Measurements from ENCODE around the gene FOXR2. TPM values are rescaled to one million over a fixed set of nuclear protein-coding genes. Genes with fewer than 3 reads are reported as not detected.

FOXR2 gene
- total and polyA plus RNA-seq, 2 of the 4 experiments (the other 2 are of a cell fraction), result not detected

DNA sequence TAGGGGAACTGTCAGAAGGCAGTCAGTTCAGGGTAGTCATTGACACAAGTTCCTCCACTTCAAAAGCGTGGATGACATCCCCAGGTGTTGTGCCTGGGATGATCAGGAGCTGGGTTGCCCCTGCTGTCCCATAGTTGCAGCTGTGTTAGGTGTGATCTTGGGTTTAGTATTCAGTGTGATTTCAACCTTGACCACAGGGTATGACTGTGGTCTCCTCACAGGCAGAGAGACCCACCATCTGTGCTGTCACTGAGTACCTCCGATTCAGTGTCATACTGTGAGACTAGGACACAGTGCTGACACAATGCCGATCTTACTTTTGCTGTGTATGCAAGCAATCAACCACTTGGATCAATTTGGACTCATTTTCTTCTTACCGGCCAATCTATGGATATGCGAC, 25.2 kb downstream of the FOXR2 start:
- no peak for TF ChIP-seq MXI1 (IDR thresholded peaks at IDR 0.05; ENCODE audit: borderline replicate concordance, low read depth, low read length)
- TF ChIP-seq, protein P1, sequence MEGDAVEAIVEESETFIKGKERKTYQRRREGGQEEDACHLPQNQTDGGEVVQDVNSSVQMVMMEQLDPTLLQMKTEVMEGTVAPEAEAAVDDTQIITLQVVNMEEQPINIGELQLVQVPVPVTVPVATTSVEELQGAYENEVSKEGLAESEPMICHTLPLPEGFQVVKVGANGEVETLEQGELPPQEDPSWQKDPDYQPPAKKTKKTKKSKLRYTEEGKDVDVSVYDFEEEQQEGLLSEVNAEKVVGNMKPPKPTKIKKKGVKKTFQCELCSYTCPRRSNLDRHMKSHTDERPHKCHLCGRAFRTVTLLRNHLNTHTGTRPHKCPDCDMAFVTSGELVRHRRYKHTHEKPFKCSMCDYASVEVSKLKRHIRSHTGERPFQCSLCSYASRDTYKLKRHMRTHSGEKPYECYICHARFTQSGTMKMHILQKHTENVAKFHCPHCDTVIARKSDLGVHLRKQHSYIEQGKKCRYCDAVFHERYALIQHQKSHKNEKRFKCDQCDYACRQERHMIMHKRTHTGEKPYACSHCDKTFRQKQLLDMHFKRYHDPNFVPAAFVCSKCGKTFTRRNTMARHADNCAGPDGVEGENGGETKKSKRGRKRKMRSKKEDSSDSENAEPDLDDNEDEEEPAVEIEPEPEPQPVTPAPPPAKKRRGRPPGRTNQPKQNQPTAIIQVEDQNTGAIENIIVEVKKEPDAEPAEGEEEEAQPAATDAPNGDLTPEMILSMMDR (conservative IDR thresholded peaks at IDR 0.05; ENCODE audit: low read depth, low read length), result no peak
- TF ChIP-seq, protein P2, sequence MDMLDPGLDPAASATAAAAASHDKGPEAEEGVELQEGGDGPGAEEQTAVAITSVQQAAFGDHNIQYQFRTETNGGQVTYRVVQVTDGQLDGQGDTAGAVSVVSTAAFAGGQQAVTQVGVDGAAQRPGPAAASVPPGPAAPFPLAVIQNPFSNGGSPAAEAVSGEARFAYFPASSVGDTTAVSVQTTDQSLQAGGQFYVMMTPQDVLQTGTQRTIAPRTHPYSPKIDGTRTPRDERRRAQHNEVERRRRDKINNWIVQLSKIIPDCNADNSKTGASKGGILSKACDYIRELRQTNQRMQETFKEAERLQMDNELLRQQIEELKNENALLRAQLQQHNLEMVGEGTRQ (IDR thresholded peaks at IDR 0.05; ENCODE audit: low read depth, low read length), result no peak

More for the DNA sequence above, 25.2 kb downstream of the FOXR2 start:
- no peaks in the 10 kb centered on the region for H3K79me1 ChIP-seq (ENCODE audit: low read depth in 1 of 2, low read length in 2 of 2)
- no peak overlapping the region for H2BK15ac ChIP-seq (ENCODE audit: low read depth, low read length)
- no peak for DNase-seq
- POLR2A ChIA-PET (ENCODE audit: unreplicated experiment), result no interaction called here
- no peak overlapping the region for H2AFZ ChIP-seq (replicated peaks; ENCODE audit: low read length, poor library complexity)
- no peaks in the 10 kb centered on the region for H3K9me3 ChIP-seq (ENCODE audit: control insufficient read depth, insufficient read depth, low read length)
- H4K20me1 ChIP-seq (ENCODE audit: insufficient read depth, low read length), result no peaks in the 10 kb centered on the region
- no peak overlapping the region for H2BK120ac ChIP-seq (ENCODE audit: low read depth, low read length)
- H3K56ac ChIP-seq (ENCODE audit: extremely low read depth, insufficient read depth, low read length), result no peak overlapping the region
- H2BK20ac ChIP-seq (ENCODE audit: low read depth, low read length), result no peak overlapping the region
- dilution Hi-C loops (cut with HindIII; ENCODE audit: low sequenced_read_pairs, unreplicated experiment) (no loop called here), intact Hi-C loops (cut with micrococcal nuclease) (no loop called here), in situ Hi-C loops (cut with MboI; ENCODE audit: low sequenced_read_pairs) (no loop called here)
- no peak overlapping the region for H3K9ac ChIP-seq (ENCODE audit: low read depth, low read length)
- H3K27me3 ChIP-seq (ENCODE audit: control insufficient read depth, insufficient read depth, low read length), result no peaks in the 10 kb centered on the region
- no TSS peak for BruUV-seq (replicated peaks)
- H2AK9ac ChIP-seq (replicated peaks; ENCODE audit: low read depth, low read length, poor library complexity), result no peak overlapping the region
- no peak overlapping the region for H4K8ac ChIP-seq (ENCODE audit: low read depth in 2 of 2, low read length in 2 of 2)
- no peak overlapping the region for H4K5ac ChIP-seq (ENCODE audit: low read depth, low read length)
- H3K18ac ChIP-seq (ENCODE audit: low read depth, low read length), result no peak overlapping the region
- ATAC-seq (ENCODE audit: low read depth), result no peak
- no peak overlapping the region for H3K14ac ChIP-seq (replicated peaks; ENCODE audit: low read depth, low read length)
- no peak overlapping the region for H3K23ac ChIP-seq (ENCODE audit: low read depth, low read length)
- no peak overlapping the region for H2BK5ac ChIP-seq (ENCODE audit: low read depth, low read length, poor library complexity, severe bottlenecking)
- H3K4me1 ChIP-seq (ENCODE audit: control insufficient read depth, insufficient read depth, low read length), result no peaks in the 10 kb centered on the region
- no peaks in the 10 kb centered on the region for H3K9me1 ChIP-seq (ENCODE audit: insufficient read depth, low read length)
- no peak overlapping the region for H3K4me3 ChIP-seq (ENCODE audit: insufficient read depth, low read depth, low read length)
- H4K91ac ChIP-seq (ENCODE audit: insufficient read depth, low read depth, low read length), result no peak overlapping the region
- no peak overlapping the region for H3K4me2 ChIP-seq (ENCODE audit: low read depth, low read length)
- no peaks in the 10 kb centered on the region for H3K36me3 ChIP-seq (ENCODE audit: control insufficient read depth, insufficient read depth, low read length)
- CTCF ChIA-PET, result no interaction called here
- H3K27ac ChIP-seq (ENCODE audit: insufficient read depth, low read length), result no peak overlapping the region
- no peak overlapping the region for H3K4ac ChIP-seq (ENCODE audit: low read depth, low read length)
- 89% methylated on average over 3 of the region's 5 CpGs; no CpG with 5 or more reads in 1 of the 2 experiments for WGBS, 2 experiments (ENCODE audit: extremely low coverage in 2 of 2, insufficient read length in 1 of 2)
- no peak overlapping the region for H2AK5ac ChIP-seq (ENCODE audit: low read depth, low read length)

Measured in IMR-90 (cell line).